Osteoblast (primary cell): Measurements from ENCODE around the gene B4GALNT1. TPM values are rescaled to one million over a fixed set of nuclear protein-coding genes. Genes with fewer than 3 reads are reported as not detected.

Experiments
- DNase-seq: peaks from one replicate; pipeline ENCODE4 v3.0.0; 2011; ENCODE audit warnings: low spot score, mixed read lengths; ENCODE audit not compliant: insufficient read length; ENCODE audit errors: missing footprints
- H2AFZ ChIP-seq: 2 replicates; pipeline ENCODE4 v1.6.0; 2011; ENCODE audit warnings: mild to moderate bottlenecking, low read length
- H3K27ac ChIP-seq: 2 replicates; pipeline ENCODE4 v1.5.1; 2011; ENCODE audit warnings: mild to moderate bottlenecking, low read depth, low read length, moderate library complexity
- H3K27me3 ChIP-seq: 2 replicates; pipeline ENCODE4 v1.6.0; 2012; ENCODE audit warnings: mild to moderate bottlenecking, control low read depth, inconsistent platforms, low read length, moderate library complexity; ENCODE audit not compliant: insufficient read depth
- H3K36me3 ChIP-seq: 2 replicates; pipeline ENCODE4 v1.5.1; 2011; ENCODE audit warnings: mild to moderate bottlenecking, low read length, control low read depth, moderate library complexity; ENCODE audit not compliant: insufficient read depth
- H3K4me1 ChIP-seq: 2 replicates; pipeline ENCODE4 v1.5.1; 2011; ENCODE audit warnings: mild to moderate bottlenecking, low read length, control low read depth, moderate library complexity; ENCODE audit not compliant: insufficient read depth
- H3K4me2 ChIP-seq: 2 replicates; pipeline ENCODE4 v1.6.0; 2011; ENCODE audit warnings: mild to moderate bottlenecking, low read length; ENCODE audit not compliant: insufficient read depth
- H3K4me3 ChIP-seq: fragments of 200-600 bp; sonication (generic); 3 replicates; pipeline ENCODE4 v1.5.1; 2012; ENCODE audit warnings: mild to moderate bottlenecking, low read length, inconsistent platforms; ENCODE audit not compliant: insufficient read depth
- H3K79me2 ChIP-seq: 2 replicates; pipeline ENCODE4 v1.6.0; 2012; ENCODE audit warnings: mild to moderate bottlenecking, low read length, control low read depth, inconsistent platforms; ENCODE audit not compliant: insufficient read depth
- H3K9me3 ChIP-seq: 2 replicates; pipeline ENCODE4 v1.5.1; 2011; ENCODE audit warnings: low read depth, low read length, control low read depth
- H4K20me1 ChIP-seq: 2 replicates; pipeline ENCODE4 v1.6.0; 2012; ENCODE audit warnings: mild to moderate bottlenecking, low read length, control low read depth; ENCODE audit not compliant: insufficient read depth
- CTCF ChIP-seq: IDR thresholded peaks from 2 replicates; pipeline ENCODE4 v1.5.1; 2011; ENCODE audit warnings: mild to moderate bottlenecking, low read depth, low read length, moderate library complexity; ENCODE audit errors: extremely low read depth
- total RNA-seq: library from RNA; depleted of rRNA; stranded (reverse); fragments of >200 nt; gene quantifications from 2 replicates; pipeline ENCODE4 v1.2.3, GENCODE V29; 2012

B4GALNT1 gene
- total RNA-seq, 1 donor: 1.1 TPM

- H3K27me3 ChIP-seq: no peaks in the 10 kb centered on the region
- H4K20me1 ChIP-seq: no peaks in the 10 kb centered on the region
- DNase-seq: peak; percentile 81
- H3K27ac ChIP-seq: no peak overlapping the region
- H3K9me3 ChIP-seq: no peaks in the 10 kb centered on the region
- H3K79me2 ChIP-seq: no peaks in the 10 kb centered on the region
- no peak for TF ChIP-seq CTCF
- H3K4me2 ChIP-seq: no peak overlapping the region
- H2AFZ ChIP-seq: no peak overlapping the region
- H3K4me1 ChIP-seq: peaks cover 17% of the 10 kb centered on the region
- no peak overlapping the region for H3K4me3 ChIP-seq
- peaks cover 7% of the 10 kb centered on the region for H3K36me3 ChIP-seq
These were observed 19.4 kb downstream of the B4GALNT1 start for GRCh38 chr12:57613427-57614109.

GRCh38 chr12:57612711-57613426 lies 20.1 kb downstream of the B4GALNT1 start:
- peak; percentile 41 for DNase-seq
- TF ChIP-seq CTCF: no peak
- Histone ChIP-seq H3K79me2 (no peaks in the 10 kb centered on the region), H3K9me3 (no peaks in the 10 kb centered on the region), H3K4me1 (peaks cover 17% of the 10 kb centered on the region), H3K36me3 (peaks cover 9% of the 10 kb centered on the region), H2AFZ (no peak overlapping the region), H3K27ac (no peak overlapping the region), H3K4me3 (no peak overlapping the region), H3K27me3 (no peaks in the 10 kb centered on the region), H4K20me1 (no peaks in the 10 kb centered on the region), H3K4me2 (no peak overlapping the region)

- H3K79me2 ChIP-seq: no peaks in the 10 kb centered on the region
- H3K9me3 ChIP-seq: no peaks in the 10 kb centered on the region
- peaks cover 7% of the 10 kb centered on the region for H3K36me3 ChIP-seq
- peak overlapping the region; percentile 82 for H3K4me3 ChIP-seq
- DNase-seq: peak; percentile 88
- no peak for TF ChIP-seq CTCF
- H2AFZ ChIP-seq: peak overlapping the region; percentile 29
- no peak overlapping the region for H3K27ac ChIP-seq
- no peaks in the 10 kb centered on the region for H3K27me3 ChIP-seq
- H3K4me2 ChIP-seq: peak overlapping the region; percentile 81
- H4K20me1 ChIP-seq: no peaks in the 10 kb centered on the region
- H3K4me1 ChIP-seq: peaks cover 17% of the 10 kb centered on the region
These were observed 20.9 kb downstream of the B4GALNT1 start for GRCh38 chr12:57611827-57612710.
